Keratinocyte (primary cell): Measurements from ENCODE around the gene TRIM66. TPM values are rescaled to one million over a fixed set of nuclear protein-coding genes. Genes with fewer than 3 reads are reported as not detected.

ENCODE experiments used
- DNase-seq: peaks from one replicate; pipeline ENCODE4 v3.0.0-alpha.2; 2011; ENCODE audit warnings: low read depth, missing footprints, low spot score
- FAIRE-seq: peaks from 2 replicates; lab custom pipeline; 2011; peaks lifted over from hg19 to GRCh38; lab: Jason Lieb, UNC
- H2AFZ ChIP-seq: 2 replicates; pipeline ENCODE4 v1.6.0; 2012; ENCODE audit warnings: low read length, control low read depth, inconsistent platforms; ENCODE audit not compliant: control insufficient read depth
- H3K27ac ChIP-seq: 2 replicates; pipeline ENCODE4 v1.5.1; 2011; ENCODE audit warnings: low read length; ENCODE audit not compliant: control insufficient read depth, insufficient read depth
- H3K27me3 ChIP-seq: 3 replicates; pipeline ENCODE4 v1.6.0; 2011; ENCODE audit warnings: low read length; ENCODE audit not compliant: control insufficient read depth, insufficient read depth; ENCODE audit errors: extremely low read depth
- H3K36me3 ChIP-seq, 2 experiments: 2 replicates in 1 of 2; 3 replicates in 1 of 2; pipeline ENCODE4 v1.5.1; 2011; ENCODE audit warnings: low read length in 2 of 2, mild to moderate bottlenecking in 1 of 2; ENCODE audit not compliant: control insufficient read depth in 2 of 2, insufficient read depth in 2 of 2; ENCODE audit errors: extremely low read depth in 1 of 2
- H3K4me1 ChIP-seq: 3 replicates; pipeline ENCODE4 v1.5.1; 2011; ENCODE audit warnings: low read length; ENCODE audit not compliant: control insufficient read depth, insufficient read depth; ENCODE audit errors: extremely low read depth
- H3K4me2 ChIP-seq: 3 replicates; pipeline ENCODE4 v1.6.0; 2011; ENCODE audit warnings: low read depth, low read length; ENCODE audit not compliant: control insufficient read depth, insufficient read depth; ENCODE audit errors: extremely low read depth
- H3K4me3 ChIP-seq, 3 experiments: fragments of 200-600 bp in 1 of 3; sonication (generic) in 1 of 3; 2 replicates in 2 of 3; 3 replicates in 1 of 3; pipeline ENCODE4 v1.5.1; 2011 to 2016; ENCODE audit warnings: low read length in 3 of 3, mild to moderate bottlenecking in 3 of 3, control low read depth in 2 of 3, inconsistent platforms in 1 of 3, low read depth in 1 of 3, mixed read lengths in 1 of 3, mixed run types in 1 of 3, moderate library complexity in 1 of 3; ENCODE audit not compliant: control insufficient read depth in 2 of 3, insufficient read depth in 2 of 3; ENCODE audit errors: extremely low read depth in 1 of 3
- H3K79me2 ChIP-seq: 2 replicates; pipeline ENCODE4 v1.6.0; 2012; ENCODE audit warnings: low read length; ENCODE audit not compliant: control insufficient read depth, insufficient read depth
- H3K9ac ChIP-seq: 3 replicates; pipeline ENCODE4 v1.6.0; 2011; ENCODE audit warnings: low read length; ENCODE audit not compliant: control insufficient read depth, insufficient read depth; ENCODE audit errors: extremely low read depth
- H3K9me1 ChIP-seq: 3 replicates; pipeline ENCODE4 v1.6.0; 2011; ENCODE audit warnings: low read length; ENCODE audit not compliant: control insufficient read depth, insufficient read depth; ENCODE audit errors: extremely low read depth
- H3K9me3 ChIP-seq: 2 replicates; pipeline ENCODE4 v1.5.1; 2012; ENCODE audit warnings: low read depth, low read length; ENCODE audit not compliant: control insufficient read depth
- H4K20me1 ChIP-seq: 3 replicates; pipeline ENCODE4 v1.6.0; 2011; ENCODE audit warnings: low read length; ENCODE audit not compliant: control insufficient read depth, insufficient read depth; ENCODE audit errors: extremely low read depth
- CTCF ChIP-seq, 3 experiments: IDR thresholded peaks in 1 of 3; conservative IDR thresholded peaks in 1 of 3; optimal IDR thresholded peaks in 1 of 3; 2 replicates in 2 of 3; 3 replicates in 1 of 3; pipeline versions ENCODE3 to v1.5.1; 2011; ENCODE audit warnings: low read length in 3 of 3, mild to moderate bottlenecking in 3 of 3, moderate library complexity in 2 of 3, control low read depth in 1 of 3, inconsistent platforms in 1 of 3; ENCODE audit not compliant: insufficient read depth in 2 of 3; ENCODE audit errors: extremely low read depth in 1 of 3
- EZH2 ChIP-seq: IDR thresholded peaks from one replicate; pipeline ENCODE4 v1.6.1; 2012; ENCODE audit warnings: inconsistent platforms, mild to moderate bottlenecking, low read length, moderate library complexity
- dilution Hi-C: fragments of 300-500 bp; cut with MboI; formaldehyde crosslinking; loops from one replicate; pipeline ENCODE4 v1.7.0; 2020; ENCODE audit warnings: low sequenced_read_pairs; ENCODE audit not compliant: extremely low pct_ligation_motif_present
- polyA plus RNA-seq, 5 experiments: library from polyadenylated mRNA; depleted of rRNA in 3 of 5; stranded (reverse) in 3 of 5; stranded (forward) in 1 of 5; unstranded in 1 of 5; fragments of >200 nt; gene quantifications; 1 replicate in 1 of 5; 2 replicates in 3 of 5; 3 replicates in 1 of 5; pipeline versions ENCODE4 v1.2.1 to v1.2.3, GENCODE V29; 2011 to 2012; ENCODE audit warnings: missing spikeins in 2 of 5, low read depth in 1 of 5, low replicate concordance in 1 of 5

The TRIM66 gene
- polyA plus RNA-seq, 1 donor (not counting 4 experiments of a cell fraction or from before 2014, with no cell fraction given), result 5.1 TPM

GRCh38 chr11:8683115-8683807, 796 bp upstream of the TRIM66 start:
- peak overlapping the region; percentile 73 to 98 (median 76) for H3K4me3 ChIP-seq
- H3K36me3 ChIP-seq, result peaks cover 28 to 36% of the 10 kb centered on the region in 2 experiments
- H3K79me2 ChIP-seq, result peaks cover 44% of the 10 kb centered on the region
- H3K9ac ChIP-seq, result peak overlapping the region; percentile 98
- peaks cover 13% of the 10 kb centered on the region for H4K20me1 ChIP-seq
- no peak for DNase-seq
- H3K9me3 ChIP-seq, result no peaks in the 10 kb centered on the region
- peaks cover 40% of the 10 kb centered on the region for H3K4me1 ChIP-seq
- no peak overlapping the region for H2AFZ ChIP-seq
- H3K27me3 ChIP-seq, result no peaks in the 10 kb centered on the region
- H3K4me2 ChIP-seq, result peak overlapping the region; percentile 95
- H3K9me1 ChIP-seq, result no peaks in the 10 kb centered on the region
- TF ChIP-seq CTCF (optimal IDR thresholded peaks at IDR 0.05 in 1 of 3, IDR thresholded peaks at IDR 0.05 in 1 of 3, conservative IDR thresholded peaks at IDR 0.05 in 1 of 3; ENCODE audit: extremely low read depth in 1 of 3, insufficient read depth in 2 of 3, low read length in 3 of 3), result no peak
- TF ChIP-seq EZH2, result no peak
- H3K27ac ChIP-seq, result peak overlapping the region; percentile 91
- FAIRE-seq, result no peak
- dilution Hi-C loops, result no loop called here

- peak overlapping the region; percentile 98 for H3K9ac ChIP-seq
- H3K4me1 ChIP-seq, result peaks cover 29% of the 10 kb centered on the region
- no peaks in the 10 kb centered on the region for H3K27me3 ChIP-seq
- FAIRE-seq (no peak), DNase-seq (no peak)
- H3K36me3 ChIP-seq, result peaks cover 28 to 33% of the 10 kb centered on the region in 2 experiments
- H3K79me2 ChIP-seq, result peaks cover 44% of the 10 kb centered on the region
- peak overlapping the region; percentile 91 for H3K4me2 ChIP-seq
- dilution Hi-C loops, result no loop called here
- peak overlapping the region; percentile 50 for H2AFZ ChIP-seq
- peaks cover 13% of the 10 kb centered on the region for H4K20me1 ChIP-seq
- no peaks in the 10 kb centered on the region for H3K9me1 ChIP-seq
- peak overlapping the region; percentile 73 to 98 (median 76) for H3K4me3 ChIP-seq
- H3K27ac ChIP-seq, result peak overlapping the region; percentile 91
- no peak for TF ChIP-seq EZH2
- TF ChIP-seq CTCF (optimal IDR thresholded peaks at IDR 0.05 in 1 of 3, IDR thresholded peaks at IDR 0.05 in 1 of 3, conservative IDR thresholded peaks at IDR 0.05 in 1 of 3; ENCODE audit: extremely low read depth in 1 of 3, insufficient read depth in 2 of 3, low read length in 3 of 3), result no peak
- H3K9me3 ChIP-seq, result no peaks in the 10 kb centered on the region
Measured at GRCh38 chr11:8681837-8682302, 595 bp downstream of the TRIM66 start.
